CD14-positive monocyte (primary cell): Measurements from ENCODE around the gene SUPT5H. TPM values are rescaled to one million over a fixed set of nuclear protein-coding genes. Genes with fewer than 3 reads are reported as not detected.

Experiments used
- DNase-seq, 3 donors: peaks; one replicate each; pipeline ENCODE4 v3.0.0-alpha.2; 2011 to 2022
- H2AFZ ChIP-seq: 2 replicates; pipeline ENCODE4 v1.6.0; 2012; ENCODE audit warnings: mild to moderate bottlenecking, low read depth, low read length, inconsistent platforms; ENCODE audit not compliant: insufficient read depth, poor library complexity, severe bottlenecking
- H3K27ac ChIP-seq, 2 donors: 1 replicate in 1 of 2; 2 replicates in 1 of 2; pipeline ENCODE4 v1.5.1; 2012 to 2013; ENCODE audit warnings: low read length in 2 of 2, control low read depth in 1 of 2, inconsistent platforms in 1 of 2, low read depth in 1 of 2, mild to moderate bottlenecking in 1 of 2
- H3K27me3 ChIP-seq, 2 donors: one replicate each; pipeline versions ENCODE4 v1.6.0 to v1.6.1; 2011 to 2013; ENCODE audit warnings: low read length in 2 of 2; ENCODE audit not compliant: control insufficient read depth in 2 of 2, insufficient read depth in 2 of 2
- H3K36me3 ChIP-seq, 2 donors: replicated peaks in 1 of 2; 1 replicate in 1 of 2; 2 replicates in 1 of 2; pipeline versions ENCODE4 v1.5.1 to v1.6.1; 2012 to 2013; ENCODE audit warnings: low read length in 2 of 2, control low read depth in 1 of 2, inconsistent platforms in 1 of 2, mild to moderate bottlenecking in 1 of 2; ENCODE audit not compliant: insufficient read depth in 2 of 2, control insufficient read depth in 1 of 2
- H3K4me1 ChIP-seq, 2 donors: 1 replicate in 1 of 2; 2 replicates in 1 of 2; pipeline versions ENCODE4 v1.5.1 to v1.6.1; 2012 to 2013; ENCODE audit warnings: low read length in 2 of 2, control low read depth in 1 of 2, inconsistent platforms in 1 of 2, mild to moderate bottlenecking in 1 of 2, moderate library complexity in 1 of 2; ENCODE audit not compliant: insufficient read depth in 2 of 2, control insufficient read depth in 1 of 2
- H3K4me2 ChIP-seq: replicated peaks from 2 replicates; pipeline ENCODE3; 2012; ENCODE audit warnings: low read length, moderate library complexity, mild to moderate bottlenecking; ENCODE audit not compliant: poor library complexity, severe bottlenecking; ENCODE audit errors: extremely low read depth
- H3K4me3 ChIP-seq, 3 experiments: fragments of 200-600 bp in 1 of 3; sonication (generic) in 1 of 3; replicated peaks in 1 of 3; 1 replicate in 2 of 3; 2 replicates in 1 of 3; pipeline ENCODE4 v1.5.1; 2011 to 2013; ENCODE audit warnings: low read length in 3 of 3, mild to moderate bottlenecking in 3 of 3, control low read depth in 2 of 3, low read depth in 2 of 3, inconsistent platforms in 1 of 3, moderate library complexity in 1 of 3
- H3K79me2 ChIP-seq: 2 replicates; pipeline ENCODE4 v1.6.0; 2012; ENCODE audit warnings: mild to moderate bottlenecking, control low read depth, inconsistent platforms, low read length, moderate library complexity; ENCODE audit not compliant: insufficient read depth
- H3K9ac ChIP-seq: 2 replicates; pipeline ENCODE4 v1.6.0; 2017; ENCODE audit warnings: low read length, mild to moderate bottlenecking; ENCODE audit not compliant: insufficient read depth, poor library complexity, severe bottlenecking
- H3K9me3 ChIP-seq, 2 donors: replicated peaks in 1 of 2; 1 replicate in 1 of 2; 2 replicates in 1 of 2; pipeline versions ENCODE4 v1.5.1 to v1.6.1; 2012 to 2013; ENCODE audit warnings: low read length in 2 of 2, control low read depth in 1 of 2; ENCODE audit not compliant: control insufficient read depth in 1 of 2, insufficient read depth in 1 of 2
- H4K20me1 ChIP-seq: 2 replicates; pipeline ENCODE4 v1.6.0; 2012; ENCODE audit warnings: mild to moderate bottlenecking, low read length, control low read depth, moderate library complexity; ENCODE audit not compliant: insufficient read depth
- H3K27ac Mint-ChIP-seq, 7 donors: one replicate each; pipeline ENCODE4 v1.8.0; 2020; ENCODE audit warnings: mild to moderate bottlenecking in 7 of 7, mixed read lengths in 7 of 7, moderate library complexity in 6 of 7, inconsistent platforms in 2 of 7
- H3K27me3 Mint-ChIP-seq, 3 donors: one replicate each; pipeline ENCODE4 v1.8.0; 2021 to 2022; ENCODE audit warnings: low read depth in 3 of 3, mild to moderate bottlenecking in 3 of 3, mixed read lengths in 3 of 3, moderate library complexity in 3 of 3, inconsistent platforms in 1 of 3
- H3K36me3 Mint-ChIP-seq, 2 donors: one replicate each; pipeline ENCODE4 v1.8.0; 2020; ENCODE audit warnings: mixed read lengths in 2 of 2, inconsistent platforms in 1 of 2, mild to moderate bottlenecking in 1 of 2
- H3K4me1 Mint-ChIP-seq: one replicate; pipeline ENCODE4 v1.8.0; 2020; ENCODE audit warnings: mild to moderate bottlenecking, mixed read lengths
- H3K4me3 Mint-ChIP-seq, 2 donors: one replicate each; pipeline ENCODE4 v1.8.0; 2020; ENCODE audit warnings: mild to moderate bottlenecking in 2 of 2, mixed read lengths in 2 of 2, moderate library complexity in 1 of 2
- H3K9me3 Mint-ChIP-seq, 7 donors: one replicate each; pipeline ENCODE4 v1.8.0; 2020 to 2022; ENCODE audit warnings: mixed read lengths in 7 of 7, mild to moderate bottlenecking in 6 of 7, moderate library complexity in 6 of 7, inconsistent platforms in 2 of 7
- WGBS: methylation state at CpG from one replicate; pipeline ENCODE4 v1.1.5; 2013; ENCODE audit warnings: missing lambda C conversion rate; ENCODE audit not compliant: insufficient coverage; 5-methylcytosine and 5-hydroxymethylcytosine counted together
- intact Hi-C, 2 donors: fragments of 100-400 bp; cut with micrococcal nuclease; formaldehyde crosslinking; loops; one replicate each; pipeline versions ENCODE4 v1.15.0 to v1.15.1; 2023
- polyA plus RNA-seq, 3 donors: library from polyadenylated mRNA; depleted of rRNA in 1 of 3; unstranded in 2 of 3; stranded (reverse) in 1 of 3; fragments of 300-500 nt in 2 of 3; fragments of >200 nt in 1 of 3; fragmentation: Illumina TruSeq in 2 of 3; gene quantifications; 1 replicate in 2 of 3; 2 replicates in 1 of 3; pipeline ENCODE4 v1.2.3, GENCODE V29; 2012 to 2021
- TF ChIP-seq, protein P1 (sequence below): fragments of 200-600 bp; IDR thresholded peaks from one replicate; pipeline ENCODE4 v1.8.0; 2022; ENCODE audit warnings: antibody characterized with exemption, mild to moderate bottlenecking

SUPT5H gene
- polyA plus RNA-seq, 3 donors: 43.6 to 83.2 (median 50.7) TPM

DNA sequence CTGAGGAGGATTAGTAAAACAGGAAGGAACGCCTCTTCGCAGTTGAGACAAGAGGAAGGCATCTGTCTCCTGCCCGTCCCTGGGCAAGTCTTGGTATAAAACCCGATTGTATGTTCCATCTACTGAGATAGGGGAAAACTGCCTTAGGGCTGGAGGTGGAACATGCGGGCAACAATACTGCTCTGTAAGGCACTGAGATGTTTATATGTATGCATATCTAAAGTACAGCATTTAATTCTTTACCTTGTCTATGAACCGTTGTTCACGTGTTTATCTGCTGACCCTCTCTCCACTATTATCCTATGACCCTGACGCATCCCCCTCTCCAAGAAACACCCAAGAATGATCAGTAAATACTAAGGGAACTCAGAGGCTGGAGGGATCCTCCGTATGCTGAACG lies 34.5 kb downstream of the SUPT5H start:
- Histone ChIP-seq H3K4me3 (peak overlapping the region; percentile 75 to 93 (median 85)), H3K4me1 (peaks cover 19% of the 10 kb centered on the region in 2 donors), H3K27ac (peak overlapping the region; percentile 39 to 85), H4K20me1 (no peaks in the 10 kb centered on the region), H3K27me3 (no peaks in the 10 kb centered on the region), H3K9ac (peak overlapping the region; percentile 91), H2AFZ (peak overlapping the region; percentile 94), H3K79me2 (peaks cover 15% of the 10 kb centered on the region), H3K4me2 (peak overlapping the region; percentile 95), H3K36me3 (peaks cover 13 to 36% of the 10 kb centered on the region in 2 donors), H3K9me3 (no peaks in the 10 kb centered on the region)
- Mint-ChIP-seq H3K27me3 (peaks cover 0 to 2% (median 0%) of the 10 kb centered on the region in 3 donors), H3K36me3 (peaks cover 27 to 42% of the 10 kb centered on the region in 2 donors), H3K4me1 (peaks cover 22% of the 10 kb centered on the region), H3K27ac (peak overlapping the region; percentile 87 to 98 (median 95)), H3K4me3 (peak overlapping the region; percentile 87 to 96), H3K9me3 (no peaks in the 10 kb centered on the region)
- WGBS: 55% methylated on average over 2 of the region's 10 CpGs
- DNase-seq: peak in 1 of 3 donors; percentile 5
- TF ChIP-seq, protein P1, sequence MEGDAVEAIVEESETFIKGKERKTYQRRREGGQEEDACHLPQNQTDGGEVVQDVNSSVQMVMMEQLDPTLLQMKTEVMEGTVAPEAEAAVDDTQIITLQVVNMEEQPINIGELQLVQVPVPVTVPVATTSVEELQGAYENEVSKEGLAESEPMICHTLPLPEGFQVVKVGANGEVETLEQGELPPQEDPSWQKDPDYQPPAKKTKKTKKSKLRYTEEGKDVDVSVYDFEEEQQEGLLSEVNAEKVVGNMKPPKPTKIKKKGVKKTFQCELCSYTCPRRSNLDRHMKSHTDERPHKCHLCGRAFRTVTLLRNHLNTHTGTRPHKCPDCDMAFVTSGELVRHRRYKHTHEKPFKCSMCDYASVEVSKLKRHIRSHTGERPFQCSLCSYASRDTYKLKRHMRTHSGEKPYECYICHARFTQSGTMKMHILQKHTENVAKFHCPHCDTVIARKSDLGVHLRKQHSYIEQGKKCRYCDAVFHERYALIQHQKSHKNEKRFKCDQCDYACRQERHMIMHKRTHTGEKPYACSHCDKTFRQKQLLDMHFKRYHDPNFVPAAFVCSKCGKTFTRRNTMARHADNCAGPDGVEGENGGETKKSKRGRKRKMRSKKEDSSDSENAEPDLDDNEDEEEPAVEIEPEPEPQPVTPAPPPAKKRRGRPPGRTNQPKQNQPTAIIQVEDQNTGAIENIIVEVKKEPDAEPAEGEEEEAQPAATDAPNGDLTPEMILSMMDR: no peak
- intact Hi-C loops: loop anchor here in 1 of 2 donors (5.0 kb wide), 1 partner anchor 52 kb away; the partner anchor contains the start of gene EID2B

DNA sequence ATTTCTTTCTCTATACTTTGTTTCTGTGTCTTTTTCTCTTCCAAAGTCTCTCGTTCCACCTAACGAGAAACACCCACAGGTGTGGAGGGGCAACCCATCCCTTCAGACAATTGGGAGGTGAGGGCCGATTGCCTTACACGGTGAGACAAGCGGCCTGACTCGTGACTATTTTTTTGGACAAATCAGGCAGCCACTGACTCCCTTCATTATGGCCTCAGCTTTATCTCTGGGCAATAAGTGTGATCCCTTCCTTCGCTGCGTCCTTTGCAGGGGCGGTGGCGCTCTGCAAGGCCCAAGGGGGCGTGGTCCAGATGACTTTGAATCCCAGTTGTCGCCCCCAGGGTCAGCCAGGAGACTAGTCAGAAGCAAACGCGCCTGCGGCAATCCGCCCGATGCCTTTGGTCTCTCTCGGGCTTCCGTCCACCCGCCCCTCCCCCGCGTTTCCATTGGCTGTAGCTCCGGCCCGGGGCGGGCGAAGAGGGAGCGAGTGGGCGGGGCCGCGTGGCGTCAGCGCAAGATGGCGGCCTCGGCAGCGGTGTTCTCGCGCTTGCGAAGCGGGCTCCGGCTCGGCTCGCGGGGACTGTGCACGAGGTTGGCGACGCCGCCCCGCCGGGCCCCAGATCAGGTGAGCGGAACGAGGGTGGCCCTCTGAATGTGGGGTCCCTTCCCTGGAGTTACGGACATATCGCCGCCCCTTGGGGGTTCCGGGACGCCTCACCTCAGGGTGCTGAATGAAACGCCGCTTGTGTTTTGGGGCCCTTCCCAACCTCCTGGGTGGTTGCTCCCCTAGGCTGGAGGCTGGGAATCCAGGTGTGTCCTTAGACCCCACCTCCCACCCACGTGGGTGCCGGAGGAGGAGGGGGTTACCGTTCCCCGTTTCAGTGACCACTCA lies 35.2 kb downstream of the SUPT5H start, which contains the start of gene TIMM50:
TSS of gene TIMM50 (plus strand) at position 502 of the 892 bp plus-strand sequence. CDS start at position 518, 16 bp downstream.
- H3K79me2 ChIP-seq: peaks cover 15% of the 10 kb centered on the region
- 0% methylated on average over 54 of the region's 62 CpGs for WGBS
- H3K4me2 ChIP-seq: peak within 1 kb of the TSS; percentile 95
- peak within 1 kb of the TSS; percentile 87 to 98 (median 95) for H3K27ac Mint-ChIP-seq
- H2AFZ ChIP-seq: peak within 1 kb of the TSS; percentile 94
- no peaks in the 10 kb centered on the region for H3K27me3 ChIP-seq
- TF ChIP-seq, protein P1: no peak
- H3K9me3 Mint-ChIP-seq: no peaks in the 10 kb centered on the region
- intact Hi-C loops: loop anchor here in 1 of 2 donors (5.0 kb wide), 1 partner anchor 52 kb away; the partner anchor contains the start of gene EID2B
- H3K4me1 ChIP-seq: peaks cover 19% of the 10 kb centered on the region in 2 donors
- no peaks in the 10 kb centered on the region for H4K20me1 ChIP-seq
- peaks cover 22% of the 10 kb centered on the region for H3K4me1 Mint-ChIP-seq
- H3K9ac ChIP-seq: peak within 1 kb of the TSS; percentile 91
- H3K4me3 ChIP-seq: peak within 1 kb of the TSS; percentile 75 to 93 (median 85)
- H3K27ac ChIP-seq: peak within 1 kb of the TSS; percentile 41 to 85
- no peaks in the 10 kb centered on the region for H3K9me3 ChIP-seq
- peaks cover 0 to 2% (median 0%) of the 10 kb centered on the region in 3 donors for H3K27me3 Mint-ChIP-seq
- peaks cover 28 to 42% of the 10 kb centered on the region in 2 donors for H3K36me3 Mint-ChIP-seq
- H3K4me3 Mint-ChIP-seq: peak within 1 kb of the TSS; percentile 87 to 96
- peaks cover 16 to 37% of the 10 kb centered on the region in 2 donors for H3K36me3 ChIP-seq
- DNase-seq: peak; percentile 88 to 92 (median 91)
